KG1 (cell line): Measurements from ENCODE around the gene CLIP3.
"Not testable (repeated sequence)": the region's sequence is repeated elsewhere in the genome, so short reads cannot be mapped to it uniquely, and the experiment has no call there.

Source experiments
- DNase-seq: peaks from one replicate; lab custom pipeline; 2025; lab: John Stamatoyannopoulos, UW

Gene CLIP3

DNA sequence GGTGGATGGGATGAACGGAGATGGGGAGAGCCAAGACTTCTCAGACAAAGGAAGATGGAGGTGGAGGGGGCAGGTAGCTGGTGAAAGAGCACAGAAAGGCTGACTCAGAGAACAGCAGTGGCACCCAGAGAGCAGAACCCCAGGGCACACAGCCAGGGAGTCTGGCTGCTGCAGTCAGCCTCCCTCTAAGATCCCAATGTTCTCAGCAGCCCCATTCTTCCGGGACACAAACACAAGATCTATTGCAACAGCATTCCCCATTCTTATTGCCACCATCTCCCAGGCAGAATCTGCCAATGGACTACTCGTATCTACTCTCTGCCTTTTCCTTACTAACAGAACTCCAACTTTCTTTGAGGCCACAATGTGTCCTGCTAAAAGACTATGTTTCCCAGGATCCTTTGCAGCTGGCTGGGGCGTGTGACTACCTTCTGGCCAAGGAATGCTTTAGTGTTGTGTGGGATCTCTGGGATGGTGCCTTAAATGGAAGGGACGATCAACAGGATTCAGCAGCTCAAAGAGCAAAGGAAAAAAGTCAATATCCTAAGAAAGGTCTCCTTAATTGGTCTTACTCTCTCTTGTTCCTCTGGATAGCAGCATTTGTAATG lies 13.9 kb upstream of the CLIP3 start:
- DNase-seq = no peak

DNA sequence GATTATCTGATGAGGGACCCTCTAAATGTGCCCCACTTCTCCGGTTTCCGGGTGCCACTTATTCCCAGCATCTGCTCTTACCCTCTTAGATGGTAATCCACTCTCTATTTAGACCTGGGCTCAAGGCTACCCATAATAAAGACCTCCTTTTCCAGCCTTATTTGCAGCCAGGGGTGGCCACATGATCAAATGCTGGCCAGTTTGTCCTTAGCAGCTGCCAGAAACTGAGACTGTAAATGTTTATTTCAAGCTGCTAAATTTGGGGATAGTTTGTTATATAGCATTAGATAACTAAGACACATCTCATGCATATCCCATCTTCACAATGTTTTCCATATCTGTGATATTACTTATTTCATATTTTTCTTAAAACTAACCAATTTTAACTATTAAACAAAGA lies 11.3 kb upstream of the CLIP3 start:
- no peak for DNase-seq

DNA sequence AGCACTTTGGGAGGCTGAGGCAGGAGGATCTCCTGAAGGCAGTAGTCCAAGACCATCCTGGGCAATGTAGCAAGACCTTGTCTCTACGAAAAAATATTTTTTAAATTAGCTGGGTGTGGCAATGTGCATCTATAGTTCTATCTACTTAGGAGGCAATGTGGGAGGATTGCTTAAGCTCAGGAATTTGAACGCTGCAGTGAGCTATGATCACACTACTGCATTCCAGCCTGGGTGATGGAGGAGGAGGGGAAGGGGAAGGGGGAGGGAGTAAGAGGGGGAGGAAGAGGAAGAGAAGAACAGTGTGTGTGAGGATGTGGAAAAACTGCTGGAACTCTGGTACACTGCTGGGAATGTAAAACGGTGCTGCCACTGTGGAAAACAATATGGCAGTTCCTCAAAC lies 9.2 kb upstream of the CLIP3 start:
- DNase-seq = no peak

DNA sequence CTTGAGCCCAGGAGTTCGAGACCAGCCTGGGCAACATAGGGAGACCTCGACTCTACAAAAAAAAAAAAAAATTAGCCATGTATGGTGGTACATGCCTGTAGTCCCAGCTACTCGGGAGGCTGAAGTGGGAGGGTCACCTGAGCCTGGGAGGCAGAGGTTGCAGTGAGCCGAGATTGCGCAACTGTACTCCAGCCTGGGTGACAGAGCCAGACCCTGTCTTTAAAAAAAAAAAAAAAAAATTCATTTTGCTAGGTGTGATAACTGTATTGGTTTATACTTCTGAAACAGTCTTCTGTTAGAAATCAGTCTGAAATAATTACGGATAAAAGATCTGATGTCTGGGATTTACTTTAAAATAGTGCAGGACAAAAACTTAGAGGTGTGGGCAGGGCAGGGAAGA lies 8.4 kb upstream of the CLIP3 start:
- not testable (repeated sequence) for DNase-seq

DNA sequence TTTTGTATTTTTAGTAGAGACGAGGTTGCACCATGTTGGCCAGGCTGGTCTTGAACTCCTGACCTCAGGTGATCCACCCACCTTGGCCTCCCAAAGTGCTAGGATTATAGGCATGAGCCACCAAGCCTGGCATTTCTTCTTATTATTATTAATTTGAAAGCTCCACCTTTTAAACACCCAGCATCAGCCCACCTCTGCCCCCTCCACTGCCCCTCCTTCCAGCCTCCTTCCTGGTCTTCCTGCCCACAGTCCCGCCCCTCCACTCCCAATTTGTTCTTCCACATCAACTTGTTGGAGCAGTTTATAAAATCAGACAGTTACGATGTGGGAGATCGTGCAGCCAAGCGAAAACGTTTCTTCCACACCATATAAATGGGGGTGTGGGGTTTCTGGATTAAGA lies 7.8 kb upstream of the CLIP3 start:
- no peak for DNase-seq

DNA sequence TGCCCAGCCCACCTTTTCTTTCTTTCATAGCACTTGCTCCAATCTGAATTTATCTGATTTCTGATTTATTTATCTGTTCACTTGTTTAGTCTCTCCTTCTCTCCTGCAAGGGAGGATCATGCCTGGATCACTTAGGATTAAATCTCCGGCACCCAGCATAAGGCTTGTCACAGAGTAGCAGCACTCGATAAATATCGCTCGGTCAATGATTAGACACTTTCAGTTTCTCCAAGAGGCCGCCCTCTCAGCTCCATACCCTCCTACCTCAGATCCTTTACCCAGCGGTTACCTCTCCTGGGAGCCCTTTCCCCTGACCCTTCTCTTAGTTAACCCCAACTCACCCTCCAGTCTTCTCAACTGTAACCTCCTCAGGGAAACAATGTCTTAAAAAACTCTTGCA lies 1.4 kb downstream of the CLIP3 start:
- DNase-seq = no peak

DNA sequence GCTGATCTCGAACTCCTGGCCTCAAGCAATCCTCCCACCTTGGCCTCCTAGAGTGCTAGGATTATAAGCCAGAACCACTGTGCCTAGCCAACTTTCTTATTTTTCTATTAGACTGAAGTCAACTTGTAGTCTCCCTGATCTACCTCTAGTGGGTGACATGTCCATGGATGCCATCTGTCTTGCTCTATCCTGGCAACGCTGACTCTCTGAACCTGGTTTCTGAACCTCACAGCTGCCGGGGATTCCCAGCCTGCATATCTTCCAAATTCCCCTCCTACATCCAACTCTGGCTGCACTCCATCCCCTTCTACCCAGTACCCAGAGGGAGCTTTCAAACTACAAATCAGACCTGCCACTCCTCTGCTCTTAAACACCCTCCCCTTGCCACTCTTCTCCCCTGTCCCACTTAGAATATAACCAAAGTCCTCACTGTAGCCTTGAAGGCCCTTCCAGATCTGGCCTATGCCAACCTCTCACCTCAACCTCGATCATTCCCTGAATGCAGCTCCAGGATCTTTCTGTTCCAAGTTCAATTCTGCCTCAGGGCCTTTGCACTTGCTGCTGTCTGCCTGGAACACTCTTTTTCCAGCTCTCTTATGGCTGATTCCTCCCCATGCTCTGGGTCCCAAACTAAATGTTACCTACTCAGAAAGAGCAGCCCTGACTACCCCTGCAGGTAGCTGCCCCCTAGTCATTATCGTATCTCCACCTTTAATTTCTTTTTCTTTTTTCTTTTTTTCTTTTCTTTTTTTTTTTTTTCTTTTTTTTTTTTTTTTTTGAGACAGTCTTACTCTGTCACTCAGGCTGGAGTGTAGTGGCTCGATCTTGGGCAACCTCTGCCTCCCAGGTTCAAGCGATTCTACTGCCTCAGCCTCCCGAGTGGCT lies 2.2 kb downstream of the CLIP3 start:
- DNase-seq = no peak

DNA sequence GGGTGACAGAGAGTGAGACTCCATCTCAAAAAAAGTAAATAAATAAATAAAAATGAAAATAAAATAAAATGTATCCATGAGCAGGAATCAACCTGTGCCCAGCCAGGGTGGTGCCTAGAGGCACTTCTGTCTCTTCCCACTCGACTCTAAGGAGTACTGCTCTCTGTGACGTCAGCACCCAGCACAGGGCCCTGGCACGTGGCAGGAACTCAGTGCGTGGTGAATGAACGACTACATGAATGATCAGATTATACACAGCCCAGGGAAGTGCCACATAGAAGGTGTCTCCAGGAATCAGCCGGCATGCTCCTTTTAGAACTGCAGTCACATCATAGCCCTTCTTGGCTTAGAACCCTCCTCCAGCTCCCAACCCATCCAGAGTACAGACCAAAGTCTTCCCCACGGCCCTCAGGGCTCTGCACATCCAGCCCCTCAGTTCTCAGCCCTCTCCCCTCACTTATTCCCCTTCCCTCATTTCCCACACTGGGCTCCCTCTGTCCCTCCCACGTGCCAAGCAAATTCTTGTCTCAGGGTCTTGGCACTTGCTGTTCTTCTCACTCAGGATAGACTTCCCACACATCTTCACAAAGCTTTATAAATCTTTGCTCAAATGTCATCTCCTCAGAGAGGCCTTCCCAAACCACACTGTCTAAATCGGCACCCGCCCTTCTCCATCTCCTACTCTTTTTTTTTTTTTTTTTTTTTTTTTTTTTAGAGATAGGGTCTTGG lies 4.2 kb downstream of the CLIP3 start:
- no peak for DNase-seq

DNA sequence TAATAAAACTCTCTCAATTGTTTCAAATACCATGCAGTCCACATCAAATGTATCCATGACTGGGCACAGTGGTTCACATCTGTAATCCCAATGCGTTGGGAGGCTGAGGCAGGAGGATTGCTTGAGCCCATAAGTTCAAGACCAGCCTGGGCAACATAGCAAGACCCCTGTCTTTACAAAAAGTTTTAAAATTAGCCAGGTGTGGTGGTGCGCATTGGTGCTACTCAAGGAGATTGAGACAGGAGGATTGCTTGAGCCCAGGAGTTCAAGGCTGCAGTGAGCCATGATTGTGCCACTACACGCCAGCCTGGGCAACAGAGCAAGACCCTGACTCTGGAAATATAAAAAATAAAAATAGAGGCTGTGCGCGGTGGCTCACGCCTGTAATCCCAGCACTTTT lies 5.0 kb downstream of the CLIP3 start:
- DNase-seq = no peak

DNA sequence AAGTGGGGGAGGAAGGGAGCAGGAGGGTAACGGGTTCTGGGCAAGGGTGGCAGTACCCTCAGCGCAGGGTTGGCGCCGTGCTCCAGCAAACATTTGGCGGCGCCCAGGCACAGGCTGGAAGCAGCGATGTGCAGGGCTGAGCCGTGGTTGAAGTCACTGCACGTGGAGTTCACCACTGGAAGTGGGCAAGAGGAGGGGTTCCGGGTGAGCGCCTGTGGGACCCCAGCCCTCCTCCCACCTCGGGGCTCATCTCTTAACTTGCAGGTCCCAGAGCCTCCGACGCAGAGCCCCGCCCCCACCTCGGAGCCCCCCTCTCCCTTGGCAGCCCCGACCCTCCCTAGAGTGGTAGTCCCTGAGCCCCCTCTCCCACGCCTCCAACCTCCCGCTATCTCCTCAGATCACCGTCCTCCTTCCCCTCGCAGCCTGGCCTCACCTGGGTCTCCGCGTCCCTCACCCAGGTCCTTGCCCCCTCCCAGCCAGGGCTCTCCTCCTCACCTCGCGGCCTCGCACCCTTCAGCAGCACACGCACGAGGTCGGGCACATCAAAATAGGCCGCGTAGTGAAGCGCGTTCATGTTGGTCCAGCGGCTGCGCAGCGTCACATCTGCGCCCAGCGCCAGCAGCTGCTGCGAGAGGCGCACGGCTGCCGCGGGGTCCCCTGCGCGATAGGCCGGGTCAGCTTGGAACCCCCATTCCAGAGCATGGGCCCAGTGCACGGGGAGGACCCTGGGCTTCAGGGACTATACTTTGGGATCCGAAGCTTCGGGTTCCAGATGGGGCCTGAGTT lies 6.4 kb downstream of the CLIP3 start:
- DNase-seq = no peak

DNA sequence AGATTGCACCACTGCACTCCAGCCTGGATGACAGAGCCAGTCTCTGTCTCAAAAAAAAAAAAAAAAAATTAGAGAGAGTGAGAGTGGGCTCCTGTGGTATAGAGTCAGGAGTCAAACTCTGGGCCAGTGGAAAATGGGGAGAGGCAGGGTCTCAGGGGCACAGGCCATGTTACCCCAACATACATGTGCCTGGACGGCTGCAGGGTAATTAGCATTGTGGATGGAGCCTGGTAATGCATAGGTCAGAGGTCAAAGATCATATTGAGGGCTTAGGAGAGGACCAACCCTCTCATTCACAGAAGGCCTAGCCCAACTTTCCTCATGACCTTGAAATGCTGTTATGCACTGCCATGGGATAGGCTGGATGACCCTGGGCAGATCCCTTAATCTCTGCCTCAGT lies 7.1 kb downstream of the CLIP3 start:
- DNase-seq = no peak

DNA sequence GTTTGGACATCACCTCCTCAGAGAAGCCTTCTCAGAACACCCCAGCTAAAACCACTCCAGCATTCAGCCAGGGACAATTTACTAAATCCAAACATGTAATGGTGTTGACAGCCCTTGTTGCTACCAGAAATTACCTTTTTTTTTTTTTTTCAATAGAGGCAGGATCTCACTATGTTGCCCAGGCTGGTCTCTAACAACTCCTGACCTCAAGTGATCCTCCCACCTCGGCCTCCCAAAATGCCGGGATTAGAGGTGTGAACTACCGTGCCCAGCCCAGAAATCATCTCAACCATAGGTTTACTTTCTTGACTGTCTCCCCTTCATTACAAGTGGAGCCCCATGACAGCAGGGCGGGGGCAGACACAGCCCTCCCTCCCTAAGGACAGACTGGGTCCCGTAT lies 9.2 kb downstream of the CLIP3 start:
- DNase-seq = no peak

DNA sequence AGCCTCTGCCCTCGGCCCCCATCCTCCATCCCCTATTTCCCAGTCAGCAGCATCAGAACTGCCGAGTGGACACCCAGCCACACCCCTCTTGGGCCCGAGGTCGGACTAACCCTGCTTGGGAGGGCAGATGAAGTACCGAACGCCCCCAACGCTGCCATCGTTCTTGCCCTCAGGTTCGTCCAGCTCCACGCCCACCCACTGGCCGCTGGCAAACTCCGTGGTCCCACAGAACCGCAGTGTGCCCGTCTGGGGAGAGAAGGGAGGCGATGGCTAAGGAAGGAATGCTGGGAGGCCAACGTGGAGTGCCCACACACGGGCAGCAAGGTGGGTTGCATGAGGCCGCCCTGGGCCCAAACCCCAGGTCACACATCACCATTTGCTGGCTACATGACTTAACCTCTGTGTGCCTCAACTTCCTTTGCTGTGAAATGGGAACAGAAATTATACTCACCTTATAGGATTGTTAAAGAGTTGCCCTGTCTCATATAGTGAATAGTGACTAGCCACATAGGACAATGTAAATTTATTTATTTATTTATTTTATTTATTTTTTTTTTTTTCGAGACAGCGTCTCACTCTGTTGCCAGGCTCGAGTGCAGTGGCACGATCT lies 13.5 kb downstream of the CLIP3 start:
- no peak for DNase-seq

DNA sequence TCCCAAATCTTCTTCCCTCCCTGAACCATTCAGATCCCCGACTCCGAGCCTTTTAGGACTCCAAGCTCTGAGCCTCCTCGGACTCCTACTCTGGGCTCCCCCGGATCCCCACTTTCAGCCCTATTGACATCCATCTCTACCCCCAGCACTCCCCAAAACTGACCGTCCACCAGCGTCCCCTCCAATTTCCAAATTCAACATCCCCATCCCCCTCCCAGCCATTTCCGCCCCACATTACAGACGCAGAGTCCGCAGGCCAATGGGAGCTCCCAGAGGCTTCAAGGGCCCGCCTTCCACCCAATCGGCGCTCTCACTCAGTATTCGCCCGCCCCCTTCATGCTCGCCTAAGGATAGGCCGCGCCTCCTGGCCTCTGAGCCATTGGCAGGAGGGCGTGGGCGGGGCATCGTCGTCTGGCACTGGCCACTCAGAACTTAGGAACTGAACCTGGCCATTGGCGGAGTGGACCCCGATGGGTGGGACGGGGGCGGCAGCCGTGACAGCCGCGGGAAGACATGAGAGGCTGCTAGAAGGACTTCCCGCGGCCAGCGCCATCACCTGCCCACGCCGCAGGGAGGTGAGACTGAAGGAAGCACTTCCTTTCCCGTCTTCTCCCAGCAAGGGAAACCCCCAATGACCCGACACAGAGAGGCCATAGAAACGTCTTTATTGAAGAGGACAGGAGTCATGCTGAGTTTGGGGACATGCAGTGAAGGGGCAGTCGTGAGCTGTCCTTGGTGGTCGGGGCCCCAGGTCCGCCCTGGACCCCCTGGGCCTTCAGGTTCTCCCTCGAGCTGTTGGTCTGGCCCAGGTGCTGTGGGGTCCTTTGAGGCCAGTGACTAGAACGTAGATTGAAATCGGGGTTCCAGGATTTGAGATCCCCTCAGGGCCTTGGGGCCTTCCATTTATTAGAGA lies 18.4 kb downstream of the CLIP3 start, which contains the start of gene ALKBH6:
Gene ALKBH6, minus strand, starts transcription at position 202 of the 913 bp plus-strand sequence. CDS start 816 bp downstream, outside the sequence.
- peak; percentile 93 for DNase-seq

DNA sequence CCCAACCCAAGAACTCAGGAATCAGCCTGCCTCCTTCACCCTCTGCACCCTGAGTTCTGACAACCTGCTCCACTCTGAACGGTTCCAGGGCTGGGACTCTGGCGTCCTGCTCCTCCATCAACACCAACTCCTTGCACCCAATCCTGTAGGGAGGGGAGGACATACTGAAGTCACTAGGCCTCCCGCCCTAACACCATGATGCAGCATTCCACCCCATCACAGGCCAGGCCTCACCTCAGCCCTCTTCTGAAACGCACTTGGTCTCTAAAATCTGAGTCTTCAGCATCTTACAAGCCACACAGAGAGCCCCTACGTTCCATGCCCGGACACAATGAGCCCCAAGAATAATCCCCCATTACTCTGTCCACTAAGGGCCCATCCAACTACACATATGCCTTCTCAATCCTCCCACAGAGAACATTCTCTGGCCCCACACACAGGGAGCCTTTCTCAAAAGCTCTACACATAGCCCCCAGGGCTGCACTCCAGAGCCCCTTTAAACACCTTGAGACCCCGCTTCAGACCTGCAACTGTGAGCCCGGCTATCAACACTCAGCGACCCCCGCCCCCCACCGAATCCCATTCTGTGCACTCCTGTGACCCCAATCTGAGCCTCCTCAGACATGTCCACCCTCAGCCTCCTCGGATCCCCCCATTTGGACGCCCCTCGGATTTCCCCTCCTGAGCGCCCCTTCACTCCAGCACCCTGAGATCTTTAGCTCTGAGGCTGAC lies 19.2 kb downstream of the CLIP3 start:
- DNase-seq = no peak

DNA sequence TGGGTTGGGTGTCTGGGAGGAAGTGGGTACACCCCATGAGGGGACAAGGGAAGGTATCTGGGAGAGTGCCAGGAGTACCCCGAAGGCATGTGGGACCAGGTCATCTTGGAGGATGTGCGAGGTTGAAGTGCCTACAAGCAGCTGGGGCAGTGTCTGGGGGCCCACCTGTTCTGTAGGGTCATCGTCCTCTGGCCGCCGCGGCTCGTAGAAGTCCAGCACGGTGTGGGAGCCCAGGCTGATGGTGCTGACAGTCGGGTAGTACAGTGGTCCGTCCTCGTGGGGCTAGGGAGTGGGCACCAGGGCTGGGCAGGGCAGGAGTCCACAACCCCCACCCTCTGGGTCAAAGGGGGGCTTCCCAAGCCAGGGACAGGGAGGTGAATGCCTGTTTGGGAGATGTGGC lies 22.3 kb downstream of the CLIP3 start:
- no peak for DNase-seq

DNA sequence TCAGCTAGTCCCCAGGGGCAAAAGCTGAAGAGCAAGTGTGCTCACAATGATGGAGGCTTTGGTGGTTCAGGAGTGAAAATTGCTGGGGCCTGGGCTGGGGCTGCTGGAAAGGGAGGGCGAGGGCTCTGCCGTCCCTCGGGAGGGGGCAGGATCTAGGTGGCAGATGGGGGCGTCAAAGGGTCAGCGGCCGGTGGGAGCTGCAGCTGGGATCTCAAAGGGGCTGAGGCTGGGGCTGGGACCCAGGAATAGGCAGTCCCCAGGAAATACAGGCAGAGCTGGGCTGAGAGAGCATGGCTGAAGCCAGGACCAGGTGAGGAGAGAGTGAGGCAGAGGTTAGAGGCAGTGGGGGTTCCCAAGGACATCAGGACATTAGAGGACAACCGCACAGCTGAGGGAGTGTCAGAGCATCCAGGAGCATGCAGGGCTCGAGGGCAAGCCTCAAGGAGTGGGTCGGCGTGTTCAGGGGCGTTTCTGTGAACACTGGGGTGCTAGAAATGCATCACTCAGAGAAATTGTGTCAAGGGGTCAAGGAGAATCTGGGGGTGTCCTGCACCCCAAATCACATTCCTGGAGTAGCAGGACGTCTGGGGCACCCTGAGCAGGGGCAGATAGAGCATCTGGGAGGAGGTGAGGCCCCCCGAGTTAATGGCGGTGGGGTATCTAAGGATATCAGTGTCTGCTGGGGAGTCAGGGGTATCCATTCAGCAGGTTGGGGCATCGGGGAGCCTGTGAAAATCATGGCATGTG lies 22.9 kb downstream of the CLIP3 start:
- DNase-seq = no peak

DNA sequence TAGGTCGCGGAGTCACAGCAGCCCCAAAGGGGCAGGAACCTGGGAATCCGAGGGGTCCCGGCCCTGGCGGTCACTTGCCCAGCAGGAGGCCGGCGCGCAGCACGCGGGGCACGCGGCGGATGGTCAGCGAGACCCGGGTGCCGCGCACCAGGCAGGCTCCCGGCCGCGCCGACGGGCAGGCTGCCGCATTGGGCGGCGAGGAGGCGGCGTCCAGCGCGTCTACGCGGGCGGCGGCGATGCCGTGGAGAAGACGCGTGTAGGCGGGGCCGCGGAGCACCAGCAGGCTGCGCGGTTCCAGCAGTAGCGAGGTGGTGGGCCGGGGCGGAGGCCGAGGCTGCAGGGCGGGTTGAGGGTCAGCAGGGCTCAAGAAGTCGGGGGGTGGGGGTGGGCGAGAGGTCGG lies 23.5 kb downstream of the CLIP3 start:
- no peak for DNase-seq

DNA sequence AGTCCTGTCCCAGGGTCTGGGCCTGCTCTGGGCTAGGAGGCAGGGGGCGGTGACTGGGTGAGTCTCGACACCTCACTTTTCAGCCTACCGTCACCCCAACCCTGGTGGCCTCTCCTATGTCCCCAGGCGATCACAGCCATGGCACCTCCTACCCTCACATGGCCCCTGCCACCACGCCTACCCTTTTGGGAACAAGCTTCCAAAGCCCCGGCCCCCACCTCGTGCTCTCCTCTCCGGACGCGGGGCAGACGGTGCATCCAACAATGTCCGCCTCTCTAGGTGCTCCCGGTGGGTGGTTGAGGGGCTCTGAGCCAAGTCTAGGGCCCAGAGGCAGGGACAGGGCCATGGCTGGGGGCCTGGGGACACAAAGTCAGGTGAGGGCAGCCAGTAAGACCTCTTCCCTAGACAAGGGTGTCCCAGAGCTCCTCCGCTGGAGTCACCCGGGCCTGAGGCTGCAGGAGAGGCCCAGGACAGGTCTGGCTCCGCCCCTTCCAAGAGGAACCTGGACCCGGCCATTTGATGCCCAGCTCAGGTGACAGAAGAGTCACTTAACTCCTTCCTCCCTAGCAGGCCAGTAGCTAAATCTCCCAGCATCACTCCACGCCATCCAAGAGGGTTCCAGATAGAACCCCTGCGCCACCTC lies 24.2 kb downstream of the CLIP3 start, which contains the start of gene SYNE4:
Gene SYNE4, minus strand, starts transcription at position 478 of the 643 bp plus-strand sequence. Its CDS starts 132 bp downstream, at position 346.
- no peak for DNase-seq
